ENCODE measurements around the gene GRWD1. TPM values are rescaled to one million over a fixed set of nuclear protein-coding genes. Genes with fewer than 3 reads are reported as not detected.
"Not testable (repeated sequence)": the region's sequence is repeated elsewhere in the genome, so short reads cannot be mapped to it uniquely, and the experiment has no call there.

The GRWD1 gene
- total RNA-seq, 2 donors from 2014 or later: 34.9 to 72.9 TPM

DNA sequence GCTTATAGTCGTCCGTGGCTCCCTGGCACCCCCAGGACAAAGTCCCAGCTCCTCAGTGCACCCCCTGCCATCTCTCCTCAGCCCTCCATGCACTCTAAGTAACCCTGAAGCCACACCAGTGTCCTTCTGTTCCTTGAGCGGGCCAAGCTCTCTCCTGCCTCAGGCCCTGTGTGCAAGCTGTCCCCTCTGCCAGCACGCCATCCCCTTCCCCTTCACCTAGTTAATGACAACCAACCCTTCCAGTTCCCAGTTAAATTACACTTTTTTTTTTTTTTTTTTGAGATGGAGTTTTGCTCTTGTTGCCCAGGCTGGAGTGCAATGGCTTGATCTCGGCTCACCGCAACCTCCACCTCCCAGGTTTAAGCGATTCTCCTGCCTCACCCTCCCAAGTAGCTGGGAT is 42.7 kb downstream of the GRWD1 start:
- peaks cover 15% of the 10 kb centered on the region for H3K27me3 Mint-ChIP-seq
- ATAC-seq (replicated peaks); H3K4me3 Mint-ChIP-seq; H3K27ac Mint-ChIP-seq; H3K9me3 Mint-ChIP-seq; H3K36me3 Mint-ChIP-seq (ENCODE audit: low read depth): not testable (repeated sequence)
- peaks cover 20% of the 10 kb centered on the region for H3K4me1 Mint-ChIP-seq

GRCh38 chr19:48489608-48490216 is 43.9 kb downstream of the GRWD1 start:
- no peak overlapping the region for H3K4me3 Mint-ChIP-seq
- H3K27me3 Mint-ChIP-seq: peaks cover 20% of the 10 kb centered on the region
- H3K27ac Mint-ChIP-seq: no peak overlapping the region
- peaks cover 20% of the 10 kb centered on the region for H3K4me1 Mint-ChIP-seq
- H3K9me3 Mint-ChIP-seq: no peaks in the 10 kb centered on the region
- ATAC-seq (replicated peaks): peak; percentile 55
- no peaks in the 10 kb centered on the region for H3K36me3 Mint-ChIP-seq (ENCODE audit: low read depth)

DNA sequence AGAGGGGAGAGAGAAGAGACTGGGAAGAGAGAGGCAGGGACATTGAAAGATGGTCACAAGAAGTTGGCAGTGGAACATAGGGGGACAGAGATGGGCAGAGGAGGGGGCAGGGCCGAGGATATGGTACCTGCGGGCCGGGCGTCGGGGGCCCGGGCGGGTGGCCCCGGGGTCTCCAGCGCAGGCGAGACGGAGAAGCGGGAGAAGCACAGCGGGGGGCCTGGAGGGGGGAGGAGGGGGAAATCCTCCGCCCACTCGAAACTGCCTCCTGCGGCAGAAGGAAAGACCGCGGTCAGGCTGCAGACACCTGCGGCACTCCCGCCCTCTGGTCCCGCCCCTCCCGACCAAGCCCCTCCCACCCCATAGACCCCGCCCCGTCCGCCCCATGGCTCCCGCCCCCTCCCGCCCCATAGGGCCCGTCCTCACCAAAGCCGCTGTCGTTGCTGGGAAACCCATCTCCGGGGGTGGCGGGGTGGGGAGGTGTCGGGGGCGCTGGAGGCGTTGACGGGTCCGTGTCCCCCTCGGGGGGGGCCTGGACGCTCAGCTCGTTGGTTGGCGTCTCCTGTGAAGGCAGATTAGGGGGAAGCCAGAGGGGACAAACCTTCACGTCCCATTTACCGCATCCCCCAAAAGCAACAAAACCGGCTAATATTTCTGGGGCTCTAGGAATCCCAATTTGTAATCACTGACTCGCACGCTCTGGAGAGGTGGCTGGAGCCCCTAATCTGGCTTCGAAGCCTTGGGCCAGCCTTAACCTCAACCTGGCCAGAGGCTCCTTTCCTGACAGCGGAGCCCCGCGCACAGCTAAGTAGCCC is 45.4 kb downstream of the GRWD1 start:
- ATAC-seq (replicated peaks): no peak

GRCh38 chr19:48491793-48492123 is 46.0 kb downstream of the GRWD1 start:
- Mint-ChIP-seq H3K27ac (no peak overlapping the region), H3K9me3 (no peaks in the 10 kb centered on the region), H3K36me3 (ENCODE audit: low read depth) (no peaks in the 10 kb centered on the region), H3K4me1 (peaks cover 20% of the 10 kb centered on the region), H3K27me3 (peaks cover 27% of the 10 kb centered on the region), H3K4me3 (peak overlapping the region; percentile 52)
- ATAC-seq (replicated peaks): no peak

More for the DNA sequence above, 45.4 kb downstream of the GRWD1 start:
- Mint-ChIP-seq H3K36me3 (ENCODE audit: low read depth) (no peaks in the 10 kb centered on the region), H3K4me3 (peak overlapping the region; percentile 52), H3K4me1 (peaks cover 20% of the 10 kb centered on the region), H3K27ac (no peak overlapping the region), H3K9me3 (no peaks in the 10 kb centered on the region), H3K27me3 (peaks cover 27% of the 10 kb centered on the region)

DNA sequence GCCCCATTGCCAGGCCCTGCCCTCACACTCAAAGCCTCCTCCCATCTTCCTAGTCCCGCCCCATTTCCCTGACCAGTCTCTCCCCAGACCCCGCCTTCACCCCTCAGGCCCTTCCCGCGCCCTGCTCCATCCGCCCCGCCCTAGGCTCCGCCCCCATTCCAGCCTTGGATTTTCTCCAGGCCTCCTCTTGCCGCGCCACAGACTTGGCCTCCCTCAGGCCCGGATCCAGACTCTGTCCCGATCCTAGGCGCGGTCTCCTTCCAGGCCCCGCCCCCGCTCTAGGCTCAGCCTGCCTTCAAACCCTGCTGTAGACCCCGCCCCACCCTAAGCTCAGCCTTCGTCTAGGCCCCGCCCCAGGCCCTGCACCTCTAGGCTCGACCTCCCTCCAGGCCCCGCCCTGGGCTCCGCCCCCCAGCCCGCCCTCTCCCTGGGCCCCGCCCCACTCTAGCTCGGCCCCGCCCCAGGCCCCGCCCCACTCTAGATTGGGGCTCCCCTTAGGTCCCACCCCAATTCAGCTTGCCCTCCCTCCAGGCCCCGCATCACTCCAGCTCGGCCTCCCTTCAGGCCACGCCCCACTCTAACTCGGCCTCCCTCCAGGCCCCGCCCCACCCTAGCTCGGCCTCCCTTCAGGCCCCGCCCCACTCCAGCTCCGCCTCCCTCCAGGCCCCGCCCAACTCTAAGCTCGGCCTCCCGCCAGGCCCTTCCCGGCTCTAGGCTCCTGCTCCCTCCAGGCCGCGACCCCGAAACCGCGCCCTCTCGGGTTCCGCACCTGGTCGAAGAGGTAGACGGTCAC is 47.3 kb downstream of the GRWD1 start:
- Mint-ChIP-seq H3K27me3 (peaks cover 27% of the 10 kb centered on the region), H3K4me3 (peak overlapping the region; percentile 52), H3K4me1 (peaks cover 20% of the 10 kb centered on the region), H3K36me3 (ENCODE audit: low read depth) (no peaks in the 10 kb centered on the region), H3K9me3 (no peaks in the 10 kb centered on the region), H3K27ac (no peak overlapping the region)
- ATAC-seq (replicated peaks): peak; percentile 79

- peaks cover 20% of the 10 kb centered on the region for H3K4me1 Mint-ChIP-seq
- H3K4me3 Mint-ChIP-seq: peak overlapping the region; percentile 76
- H3K27ac Mint-ChIP-seq: peak overlapping the region; percentile 42
- H3K36me3 Mint-ChIP-seq (ENCODE audit: low read depth): no peaks in the 10 kb centered on the region
- peak; percentile 22 for ATAC-seq (replicated peaks)
- peaks cover 27% of the 10 kb centered on the region for H3K27me3 Mint-ChIP-seq
- no peaks in the 10 kb centered on the region for H3K9me3 Mint-ChIP-seq
Observed at GRCh38 chr19:48493718-48494401, 48.1 kb downstream of the GRWD1 start.

DNA sequence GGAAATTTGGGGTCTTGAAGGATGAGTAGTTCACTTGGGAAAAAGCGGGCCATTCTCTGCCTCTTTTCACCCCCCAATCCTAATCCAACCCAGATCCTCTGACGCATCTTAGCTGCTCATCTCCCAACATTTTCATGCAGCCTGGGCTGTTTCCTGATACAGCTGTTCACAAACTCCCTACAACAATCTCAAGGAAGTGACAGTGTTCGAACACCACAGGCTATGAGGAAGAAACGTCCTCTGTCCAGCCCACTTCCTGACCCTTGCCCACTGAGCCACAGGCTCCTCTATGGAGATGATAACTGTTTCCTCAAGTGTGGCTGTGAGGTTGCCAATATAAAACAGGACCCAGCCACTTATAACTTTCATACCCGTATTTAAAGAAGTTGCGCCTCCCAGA is 49.6 kb downstream of the GRWD1 start:
- Mint-ChIP-seq H3K4me1 (peaks cover 23% of the 10 kb centered on the region), H3K27me3 (peaks cover 27% of the 10 kb centered on the region), H3K36me3 (ENCODE audit: low read depth) (no peaks in the 10 kb centered on the region), H3K27ac (no peak overlapping the region), H3K9me3 (no peaks in the 10 kb centered on the region), H3K4me3 (peak overlapping the region; percentile 76)
- no peak for ATAC-seq (replicated peaks)

- Mint-ChIP-seq H3K36me3 (ENCODE audit: low read depth) (no peaks in the 10 kb centered on the region), H3K27ac (no peak overlapping the region), H3K4me3 (no peak overlapping the region), H3K9me3 (no peaks in the 10 kb centered on the region), H3K4me1 (peaks cover 19% of the 10 kb centered on the region), H3K27me3 (peaks cover 17% of the 10 kb centered on the region)
- ATAC-seq (replicated peaks): no peak
Observed at GRCh38 chr19:48496959-48497727, 51.4 kb downstream of the GRWD1 start.

- H3K9me3 Mint-ChIP-seq: no peaks in the 10 kb centered on the region
- H3K4me1 Mint-ChIP-seq: peaks cover 11% of the 10 kb centered on the region
- H3K4me3 Mint-ChIP-seq: no peak overlapping the region
- no peaks in the 10 kb centered on the region for H3K36me3 Mint-ChIP-seq (ENCODE audit: low read depth)
- peaks cover 12% of the 10 kb centered on the region for H3K27me3 Mint-ChIP-seq
- H3K27ac Mint-ChIP-seq: no peak overlapping the region
- ATAC-seq (replicated peaks): no peak
Observed at GRCh38 chr19:48497728-48498594, 52.2 kb downstream of the GRWD1 start.

- Mint-ChIP-seq H3K27ac (no peak overlapping the region), H3K4me3 (no peak overlapping the region), H3K9me3 (no peaks in the 10 kb centered on the region), H3K4me1 (peaks cover 15% of the 10 kb centered on the region), H3K36me3 (ENCODE audit: low read depth) (no peaks in the 10 kb centered on the region), H3K27me3 (peaks cover 12% of the 10 kb centered on the region)
- no peak for ATAC-seq (replicated peaks)
Observed at GRCh38 chr19:48498595-48499311, 53.0 kb downstream of the GRWD1 start.

DNA sequence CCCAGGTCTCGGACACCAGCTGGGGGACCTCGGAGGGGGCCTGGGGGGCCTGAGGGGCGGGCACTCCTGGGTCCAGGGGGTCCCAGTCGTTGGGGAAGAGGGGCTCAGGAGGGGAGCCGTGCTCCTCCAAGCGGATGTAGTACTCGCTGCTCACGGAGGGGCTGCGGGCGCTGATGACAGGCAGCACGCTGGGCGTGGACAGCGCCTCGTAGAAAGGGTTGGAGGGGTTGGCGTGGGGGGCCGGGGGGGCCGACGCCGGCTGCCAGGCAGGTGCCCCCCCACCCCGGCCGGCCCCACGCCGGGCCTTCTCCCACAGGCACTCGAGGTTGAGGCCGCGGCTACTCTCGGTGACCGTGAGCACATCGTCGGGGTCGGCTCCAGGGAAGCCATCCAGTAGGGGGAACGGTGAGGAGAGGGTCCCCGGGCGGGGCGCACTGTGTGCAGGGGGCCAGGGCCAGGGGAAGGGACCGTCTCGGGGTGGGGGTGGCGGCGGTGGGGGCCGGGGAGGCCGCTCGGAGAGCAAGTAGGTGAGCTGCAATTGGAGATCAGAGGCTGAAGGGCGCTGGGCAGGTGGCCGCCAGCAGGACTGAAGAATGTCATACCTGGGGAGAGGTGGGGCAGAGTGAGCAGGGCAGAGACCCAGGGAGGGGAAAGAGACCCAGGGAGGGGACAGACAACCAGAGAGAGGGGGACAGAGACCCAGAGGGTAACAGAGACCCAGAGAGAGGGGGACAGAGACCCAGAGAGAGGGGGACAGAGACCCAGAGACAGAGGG is 53.7 kb downstream of the GRWD1 start:
- ATAC-seq (replicated peaks): no peak
- H3K9me3 Mint-ChIP-seq: no peaks in the 10 kb centered on the region
- H3K4me3 Mint-ChIP-seq: no peak overlapping the region
- H3K4me1 Mint-ChIP-seq: peaks cover 15% of the 10 kb centered on the region
- H3K27me3 Mint-ChIP-seq: peaks cover 9% of the 10 kb centered on the region
- no peak overlapping the region for H3K27ac Mint-ChIP-seq
- H3K36me3 Mint-ChIP-seq (ENCODE audit: low read depth): no peaks in the 10 kb centered on the region

- H3K9me3 Mint-ChIP-seq: no peaks in the 10 kb centered on the region
- peak overlapping the region; percentile 71 for H3K27ac Mint-ChIP-seq
- no peaks in the 10 kb centered on the region for H3K36me3 Mint-ChIP-seq (ENCODE audit: low read depth)
- H3K4me3 Mint-ChIP-seq: peak overlapping the region; percentile 70
- peaks cover 15% of the 10 kb centered on the region for H3K4me1 Mint-ChIP-seq
- H3K27me3 Mint-ChIP-seq: no peaks in the 10 kb centered on the region
- no peak for ATAC-seq (replicated peaks)
Observed at GRCh38 chr19:48500830-48501493, 55.2 kb downstream of the GRWD1 start.

Data from activated T-helper 17 cell treated with anti-CD3 and anti-CD28 coated beads, Interleukin-2, amount 50 U/mL, for 72 hours (primary cell).